GM12872 (cell line): ENCODE data around the gene CTNNA3.

Experiments used
- CTCF ChIP-seq: IDR thresholded peaks from 3 replicates; pipeline ENCODE4 v1.5.1; 2011; ENCODE audit warnings: low read depth, mild to moderate bottlenecking, low read length, moderate library complexity; ENCODE audit not compliant: insufficient read depth

CTNNA3 gene

GRCh38 chr10:67433276-67433675 is 262.7 kb downstream of the CTNNA3 start:
- no peak for TF ChIP-seq CTCF

- TF ChIP-seq CTCF = no peak
Observed at GRCh38 chr10:67402620-67403019, 293.4 kb downstream of the CTNNA3 start.

GRCh38 chr10:67401711-67402110 is 294.3 kb downstream of the CTNNA3 start:
- no peak for TF ChIP-seq CTCF

GRCh38 chr10:67386260-67386659 is 309.7 kb downstream of the CTNNA3 start:
- no peak for TF ChIP-seq CTCF

GRCh38 chr10:67385566-67385965 is 310.4 kb downstream of the CTNNA3 start:
- no peak for TF ChIP-seq CTCF

- no peak for TF ChIP-seq CTCF
Observed at GRCh38 chr10:67385089-67385488, 310.9 kb downstream of the CTNNA3 start.

- no peak for TF ChIP-seq CTCF
Observed at GRCh38 chr10:67331121-67331910, 364.7 kb downstream of the CTNNA3 start.
